Measurements from ENCODE around the gene ADGRB3.

DNA sequence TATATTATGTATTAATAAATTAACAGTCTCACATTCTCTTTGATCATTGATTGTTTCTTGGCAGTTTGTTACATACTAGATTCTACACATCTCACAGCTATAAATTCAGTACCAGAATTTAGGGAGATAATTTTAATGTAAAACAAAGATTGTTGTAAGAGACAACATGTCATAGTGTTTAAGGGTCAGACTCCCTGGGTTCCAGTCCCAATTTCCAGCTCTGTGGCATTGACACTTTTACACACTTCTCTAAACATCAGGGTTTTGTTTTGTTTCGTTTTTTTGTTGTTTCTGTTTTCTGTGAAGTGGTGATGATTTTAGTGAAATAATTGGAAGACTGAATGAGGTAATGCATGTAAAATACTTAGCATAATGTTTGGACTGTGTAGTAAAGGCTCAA, 19.9 kb downstream of the ADGRB3 start:
- TF ChIP-seq EP300 (IDR thresholded peaks at IDR 0.05; ENCODE audit: borderline replicate concordance) (no peak), MAX (IDR thresholded peaks at IDR 0.05) (no peak), YY1 (IDR thresholded peaks at IDR 0.05; ENCODE audit: low read depth) (no peak), ZBTB7A (IDR thresholded peaks at IDR 0.05; ENCODE audit: low read depth) (no peak), RAD21 (IDR thresholded peaks at IDR 0.05; ENCODE audit: low read depth) (no peak), NFIC (IDR thresholded peaks at IDR 0.05) (no peak), FOXM1 (IDR thresholded peaks at IDR 0.05; ENCODE audit: borderline replicate concordance, low read depth) (no peak), TAF1 (IDR thresholded peaks at IDR 0.05; ENCODE audit: low read depth) (no peak), TCF12 (IDR thresholded peaks at IDR 0.05; ENCODE audit: low read depth) (no peak), CEBPB (IDR thresholded peaks at IDR 0.05) (no peak)
- TF ChIP-seq, protein P1, sequence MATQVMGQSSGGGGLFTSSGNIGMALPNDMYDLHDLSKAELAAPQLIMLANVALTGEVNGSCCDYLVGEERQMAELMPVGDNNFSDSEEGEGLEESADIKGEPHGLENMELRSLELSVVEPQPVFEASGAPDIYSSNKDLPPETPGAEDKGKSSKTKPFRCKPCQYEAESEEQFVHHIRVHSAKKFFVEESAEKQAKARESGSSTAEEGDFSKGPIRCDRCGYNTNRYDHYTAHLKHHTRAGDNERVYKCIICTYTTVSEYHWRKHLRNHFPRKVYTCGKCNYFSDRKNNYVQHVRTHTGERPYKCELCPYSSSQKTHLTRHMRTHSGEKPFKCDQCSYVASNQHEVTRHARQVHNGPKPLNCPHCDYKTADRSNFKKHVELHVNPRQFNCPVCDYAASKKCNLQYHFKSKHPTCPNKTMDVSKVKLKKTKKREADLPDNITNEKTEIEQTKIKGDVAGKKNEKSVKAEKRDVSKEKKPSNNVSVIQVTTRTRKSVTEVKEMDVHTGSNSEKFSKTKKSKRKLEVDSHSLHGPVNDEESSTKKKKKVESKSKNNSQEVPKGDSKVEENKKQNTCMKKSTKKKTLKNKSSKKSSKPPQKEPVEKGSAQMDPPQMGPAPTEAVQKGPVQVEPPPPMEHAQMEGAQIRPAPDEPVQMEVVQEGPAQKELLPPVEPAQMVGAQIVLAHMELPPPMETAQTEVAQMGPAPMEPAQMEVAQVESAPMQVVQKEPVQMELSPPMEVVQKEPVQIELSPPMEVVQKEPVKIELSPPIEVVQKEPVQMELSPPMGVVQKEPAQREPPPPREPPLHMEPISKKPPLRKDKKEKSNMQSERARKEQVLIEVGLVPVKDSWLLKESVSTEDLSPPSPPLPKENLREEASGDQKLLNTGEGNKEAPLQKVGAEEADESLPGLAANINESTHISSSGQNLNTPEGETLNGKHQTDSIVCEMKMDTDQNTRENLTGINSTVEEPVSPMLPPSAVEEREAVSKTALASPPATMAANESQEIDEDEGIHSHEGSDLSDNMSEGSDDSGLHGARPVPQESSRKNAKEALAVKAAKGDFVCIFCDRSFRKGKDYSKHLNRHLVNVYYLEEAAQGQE (IDR thresholded peaks at IDR 0.05; ENCODE audit: low read depth): no peak
- TF ChIP-seq, protein P2, sequence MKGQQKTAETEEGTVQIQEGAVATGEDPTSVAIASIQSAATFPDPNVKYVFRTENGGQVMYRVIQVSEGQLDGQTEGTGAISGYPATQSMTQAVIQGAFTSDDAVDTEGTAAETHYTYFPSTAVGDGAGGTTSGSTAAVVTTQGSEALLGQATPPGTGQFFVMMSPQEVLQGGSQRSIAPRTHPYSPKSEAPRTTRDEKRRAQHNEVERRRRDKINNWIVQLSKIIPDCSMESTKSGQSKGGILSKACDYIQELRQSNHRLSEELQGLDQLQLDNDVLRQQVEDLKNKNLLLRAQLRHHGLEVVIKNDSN (IDR thresholded peaks at IDR 0.05): no peak

Measured in Ishikawa (cell line).